GM10847 (cell line): ENCODE results near the gene SSTR1.

Experiments used
- POLR2A ChIP-seq: IDR thresholded peaks from 2 replicates; pipeline ENCODE4 v1.6.1; 2011; ENCODE audit not compliant: insufficient read length; ENCODE audit errors: extremely low read depth

SSTR1 gene

DNA sequence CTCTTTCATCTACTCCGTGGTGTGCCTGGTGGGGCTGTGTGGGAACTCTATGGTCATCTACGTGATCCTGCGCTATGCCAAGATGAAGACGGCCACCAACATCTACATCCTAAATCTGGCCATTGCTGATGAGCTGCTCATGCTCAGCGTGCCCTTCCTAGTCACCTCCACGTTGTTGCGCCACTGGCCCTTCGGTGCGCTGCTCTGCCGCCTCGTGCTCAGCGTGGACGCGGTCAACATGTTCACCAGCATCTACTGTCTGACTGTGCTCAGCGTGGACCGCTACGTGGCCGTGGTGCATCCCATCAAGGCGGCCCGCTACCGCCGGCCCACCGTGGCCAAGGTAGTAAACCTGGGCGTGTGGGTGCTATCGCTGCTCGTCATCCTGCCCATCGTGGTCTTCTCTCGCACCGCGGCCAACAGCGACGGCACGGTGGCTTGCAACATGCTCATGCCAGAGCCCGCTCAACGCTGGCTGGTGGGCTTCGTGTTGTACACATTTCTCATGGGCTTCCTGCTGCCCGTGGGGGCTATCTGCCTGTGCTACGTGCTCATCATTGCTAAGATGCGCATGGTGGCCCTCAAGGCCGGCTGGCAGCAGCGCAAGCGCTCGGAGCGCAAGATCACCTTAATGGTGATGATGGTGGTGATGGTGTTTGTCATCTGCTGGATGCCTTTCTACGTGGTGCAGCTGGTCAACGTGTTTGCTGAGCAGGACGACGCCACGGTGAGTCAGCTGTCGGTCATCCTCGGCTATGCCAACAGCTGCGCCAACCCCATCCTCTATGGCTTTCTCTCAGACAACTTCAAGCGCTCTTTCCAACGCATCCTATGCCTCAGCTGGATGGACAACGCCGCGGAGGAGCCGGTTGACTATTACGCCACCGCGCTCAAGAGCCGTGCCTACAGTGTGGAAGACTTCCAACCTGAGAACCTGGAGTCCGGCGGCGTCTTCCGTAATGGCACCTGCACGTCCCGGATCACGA lies 2.2 kb downstream of the SSTR1 start:
- no peak for TF ChIP-seq POLR2A

DNA sequence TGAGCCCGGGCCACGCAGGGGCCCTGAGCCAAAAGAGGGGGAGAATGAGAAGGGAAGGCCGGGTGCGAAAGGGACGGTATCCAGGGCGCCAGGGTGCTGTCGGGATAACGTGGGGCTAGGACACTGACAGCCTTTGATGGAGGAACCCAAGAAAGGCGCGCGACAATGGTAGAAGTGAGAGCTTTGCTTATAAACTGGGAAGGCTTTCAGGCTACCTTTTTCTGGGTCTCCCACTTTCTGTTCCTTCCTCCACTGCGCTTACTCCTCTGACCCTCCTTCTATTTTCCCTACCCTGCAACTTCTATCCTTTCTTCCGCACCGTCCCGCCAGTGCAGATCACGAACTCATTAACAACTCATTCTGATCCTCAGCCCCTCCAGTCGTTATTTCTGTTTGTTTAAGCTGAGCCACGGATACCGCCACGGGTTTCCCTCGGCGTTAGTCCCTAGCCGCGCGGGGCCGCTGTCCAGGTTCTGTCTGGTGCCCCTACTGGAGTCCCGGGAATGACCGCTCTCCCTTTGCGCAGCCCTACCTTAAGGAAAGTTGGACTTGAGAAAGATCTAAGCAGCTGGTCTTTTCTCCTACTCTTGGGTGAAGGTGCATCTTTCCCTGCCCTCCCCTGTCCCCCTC lies 3.0 kb downstream of the SSTR1 start:
- TF ChIP-seq POLR2A = no peak

DNA sequence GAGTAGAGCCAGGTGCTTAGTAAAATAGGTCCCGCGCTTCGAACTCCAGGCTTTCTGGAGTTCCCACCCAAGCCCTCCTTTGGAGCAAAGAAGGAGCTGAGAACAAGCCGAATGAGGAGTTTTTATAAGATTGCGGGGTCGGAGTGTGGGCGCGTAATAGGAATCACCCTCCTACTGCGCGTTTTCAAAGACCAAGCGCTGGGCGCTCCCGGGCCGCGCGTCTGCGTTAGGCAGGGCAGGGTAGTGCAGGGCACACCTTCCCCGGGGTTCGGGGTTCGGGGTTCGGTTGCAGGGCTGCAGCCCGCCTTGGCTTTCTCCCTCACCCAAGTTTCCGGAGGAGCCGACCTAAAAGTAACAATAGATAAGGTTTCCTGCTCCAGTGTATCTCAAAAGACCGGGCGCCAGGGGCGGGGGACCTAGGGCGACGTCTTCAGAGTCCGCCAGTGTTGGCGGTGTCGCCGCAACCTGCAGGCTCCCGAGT lies 3.6 kb downstream of the SSTR1 start:
- no peak for TF ChIP-seq POLR2A

DNA sequence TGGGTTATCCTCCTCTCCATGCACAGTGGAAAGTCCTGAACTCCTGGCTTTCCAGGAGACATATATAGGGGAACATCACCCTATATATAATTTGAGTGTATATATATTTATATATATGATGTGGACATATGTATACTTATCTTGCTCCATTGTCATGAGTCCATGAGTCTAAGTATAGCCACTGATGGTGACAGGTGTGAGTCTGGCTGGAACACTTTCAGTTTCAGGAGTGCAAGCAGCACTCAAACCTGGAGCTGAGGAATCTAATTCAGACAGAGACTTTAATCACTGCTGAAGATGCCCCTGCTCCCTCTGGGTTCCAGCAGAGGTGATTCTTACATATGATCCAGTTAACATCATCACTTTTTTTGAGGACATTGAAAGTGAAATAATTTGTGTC lies 4.4 kb downstream of the SSTR1 start:
- no peak for TF ChIP-seq POLR2A

DNA sequence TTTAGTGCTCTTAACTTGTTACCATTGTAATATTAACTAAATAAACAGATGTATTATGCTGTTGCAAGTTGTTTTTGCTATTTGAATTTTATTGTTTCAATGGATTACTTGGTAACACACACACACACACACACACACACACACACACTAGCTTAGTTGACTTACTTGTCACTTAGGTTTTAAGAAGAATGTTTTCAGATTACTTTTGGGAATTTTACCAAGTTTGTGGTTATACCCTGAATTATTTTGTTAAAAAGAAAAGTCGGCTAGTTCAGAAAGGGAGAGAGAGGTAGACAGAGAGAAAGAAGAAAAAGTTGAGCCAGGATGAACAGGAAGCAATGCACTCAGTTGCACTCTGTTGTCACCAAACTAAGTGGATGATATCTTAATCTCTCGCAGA lies 5.3 kb downstream of the SSTR1 start:
- TF ChIP-seq POLR2A = no peak

DNA sequence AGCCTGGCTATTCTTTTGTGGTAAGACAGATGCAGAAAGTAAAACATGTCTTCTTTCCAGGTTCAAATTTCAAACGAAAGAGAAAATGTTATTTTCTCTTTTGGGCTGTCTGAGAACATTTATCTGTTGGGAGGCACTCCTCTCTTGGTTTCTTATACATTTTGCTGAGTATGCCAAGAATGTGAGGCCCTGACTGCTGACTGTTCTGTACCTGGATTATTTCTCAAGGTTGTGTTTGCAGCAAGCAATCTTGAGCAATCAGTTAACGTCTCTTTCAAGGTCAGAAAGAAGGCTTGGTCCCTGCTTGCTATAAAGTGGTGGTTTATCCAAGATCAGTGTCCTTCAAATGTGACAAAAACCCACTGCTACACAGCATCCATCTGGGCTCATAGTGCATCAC lies 9.8 kb downstream of the SSTR1 start:
- TF ChIP-seq POLR2A = no peak

- no peak for TF ChIP-seq POLR2A
Observed at GRCh38 chr14:38221077-38221476, 13.4 kb downstream of the SSTR1 start.

DNA sequence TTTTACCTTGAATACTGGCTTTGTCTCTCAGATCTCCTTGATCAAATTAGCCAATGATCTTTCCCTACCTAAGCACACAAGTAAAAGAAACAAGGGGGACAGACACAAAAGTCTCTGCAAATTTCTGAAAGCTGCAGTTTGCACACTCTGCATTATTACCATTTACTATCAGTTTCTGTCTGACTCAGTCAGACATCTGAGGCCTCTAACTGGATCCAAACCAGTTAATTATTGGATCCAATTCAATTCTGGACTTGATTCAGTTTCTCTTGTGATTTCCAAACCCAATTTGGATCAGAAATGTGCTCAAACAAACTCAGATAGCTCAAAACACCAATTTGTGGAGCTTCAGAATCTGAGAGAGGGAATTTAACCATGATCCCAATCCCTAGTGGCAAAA lies 16.6 kb downstream of the SSTR1 start:
- no peak for TF ChIP-seq POLR2A

DNA sequence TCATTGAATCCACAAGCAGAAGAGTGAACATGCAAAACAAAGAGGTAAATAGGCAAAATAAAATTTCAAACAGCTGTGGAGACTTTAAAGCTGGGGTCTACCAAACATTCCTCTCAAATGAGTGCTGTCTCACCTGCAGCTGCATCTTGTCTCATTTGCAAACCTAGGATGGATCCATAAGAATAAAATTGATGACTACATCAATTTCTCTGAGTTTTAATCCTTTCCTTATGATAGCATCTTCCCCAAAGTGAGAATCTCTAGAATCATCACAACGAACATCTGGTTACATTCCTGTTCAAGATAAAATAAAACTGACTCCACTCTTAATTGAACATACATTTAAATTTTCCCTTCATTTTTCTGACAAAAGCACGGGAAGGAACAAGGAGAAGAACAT lies 18.2 kb downstream of the SSTR1 start:
- no peak for TF ChIP-seq POLR2A

DNA sequence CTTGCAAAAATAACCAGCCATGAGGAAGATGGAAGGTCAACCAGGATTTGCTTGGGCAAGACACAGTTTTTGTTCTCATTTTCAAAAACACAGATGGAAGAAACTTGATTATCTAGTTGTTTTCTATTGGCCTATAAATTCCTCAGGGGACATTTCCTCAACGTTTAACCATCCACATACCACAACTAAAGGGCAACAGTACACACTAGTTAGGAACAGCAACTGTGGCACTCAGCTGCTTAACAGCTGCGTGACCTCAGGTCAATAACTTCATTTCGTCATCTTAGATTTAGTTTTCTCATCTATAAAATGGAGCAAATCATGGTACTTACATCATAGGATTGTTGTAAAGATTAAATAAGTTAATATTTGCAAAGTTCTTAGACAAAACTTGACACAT lies 18.7 kb downstream of the SSTR1 start:
- no peak for TF ChIP-seq POLR2A

- no peak for TF ChIP-seq POLR2A
Observed at GRCh38 chr14:38233218-38233617, 25.5 kb downstream of the SSTR1 start.

- TF ChIP-seq POLR2A = no peak
Observed at GRCh38 chr14:38238332-38238731, 30.6 kb downstream of the SSTR1 start.

DNA sequence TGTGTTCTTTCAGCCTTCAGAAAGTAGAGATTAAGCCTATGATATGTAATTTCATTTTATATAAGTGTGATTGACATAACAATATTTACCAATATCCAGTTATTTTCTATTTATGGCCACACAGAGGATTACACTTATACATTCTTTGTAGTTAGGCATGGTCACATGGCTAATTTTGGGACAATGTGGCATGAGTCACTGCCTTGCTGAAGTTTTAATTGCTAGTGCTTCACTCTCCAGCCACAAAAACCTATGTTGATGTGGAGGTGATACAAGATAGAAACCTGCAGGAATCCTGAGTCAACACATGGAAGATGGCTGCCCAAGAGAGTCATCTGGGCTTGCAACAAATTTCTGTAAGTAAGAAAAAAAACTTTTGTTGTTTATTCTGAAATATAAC lies 31.2 kb downstream of the SSTR1 start:
- no peak for TF ChIP-seq POLR2A

- TF ChIP-seq POLR2A = no peak
Observed at GRCh38 chr14:38243696-38244240, 36.1 kb downstream of the SSTR1 start.

DNA sequence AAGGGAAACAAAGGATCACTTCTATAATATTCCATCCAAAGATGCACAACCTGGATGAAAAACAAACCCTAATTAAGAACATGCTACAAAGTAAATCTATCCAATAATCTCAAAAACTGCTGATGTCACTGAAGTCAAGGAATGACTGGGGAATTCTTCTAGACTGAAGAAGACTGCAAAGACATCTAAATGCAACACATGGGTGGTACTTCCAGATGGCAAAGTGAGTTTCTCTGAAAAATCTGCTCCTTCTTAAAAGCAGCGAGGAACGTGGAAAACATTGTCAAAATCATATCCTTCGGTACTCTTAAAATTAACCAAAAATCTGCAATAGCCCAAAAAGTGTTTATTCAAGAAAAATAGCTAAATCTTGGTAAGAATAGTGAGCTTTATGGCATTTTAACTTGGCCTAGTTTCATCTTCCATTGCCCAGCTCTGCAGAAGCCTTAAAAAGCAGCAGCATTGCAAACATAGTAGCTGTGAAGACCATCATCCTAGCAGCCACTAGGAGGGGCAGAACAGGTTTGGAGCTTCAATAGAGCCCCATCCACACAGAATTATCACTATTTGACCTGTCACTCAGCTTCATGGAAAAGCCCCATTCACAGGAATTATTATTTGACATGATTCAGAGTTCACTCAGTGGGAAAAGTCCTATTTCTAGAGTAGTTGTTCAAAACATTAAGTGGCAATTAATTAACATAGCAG lies 40.8 kb downstream of the SSTR1 start:
- TF ChIP-seq POLR2A = no peak
